K562 (cell line): ENCODE measurements around the gene TNKS2. TPM values are rescaled to one million over a fixed set of nuclear protein-coding genes. Genes with fewer than 3 reads are reported as not detected.
A peak's percentile ranks its signal among the peaks of the same experiment; 100 is the strongest.

Experiments
- ATF6 ChIP-seq: sonication (generic); formaldehyde crosslinking; IDR thresholded peaks from 2 replicates; pipeline ENCODE4 v1.4.0; 2020; ENCODE audit warnings: mild to moderate bottlenecking, missing genetic modification reagents
- CREM ChIP-seq: IDR thresholded peaks from 2 replicates; pipeline ENCODE4 v1.6.1; 2014; ENCODE audit warnings: antibody characterized with exemption, low read depth
- CSDE1 ChIP-seq, 2 experiments: fragments of 450-650 bp; IDR thresholded peaks; 2 replicates each; pipeline ENCODE4 v1.6.1; 2016; ENCODE audit warnings: mild to moderate bottlenecking in 1 of 2
- ETS2 ChIP-seq: IDR thresholded peaks from 2 replicates; pipeline ENCODE4 v1.6.1; 2016; ENCODE audit warnings: borderline replicate concordance, missing genetic modification characterization, mild to moderate bottlenecking, moderate library complexity, missing compliant biosample characterization; ENCODE audit not compliant: poor library complexity, severe bottlenecking
- ETV1 ChIP-seq: fragments of 450-650 bp; conservative IDR thresholded peaks from 2 replicates; pipeline ENCODE4 v1.6.1; 2016; ENCODE audit warnings: missing genetic modification characterization, control low read depth, low read depth, missing compliant biosample characterization
- HMGN3 ChIP-seq: IDR thresholded peaks from 2 replicates; pipeline ENCODE4 v1.6.1; 2011; ENCODE audit warnings: borderline replicate concordance, low read depth, mild to moderate bottlenecking, mixed read lengths, low read length; ENCODE audit not compliant: insufficient read length; ENCODE audit errors: extremely low read depth
- JUND ChIP-seq, 2 experiments: IDR thresholded peaks; 2 replicates in 1 of 2; 3 replicates in 1 of 2; pipeline ENCODE4 v1.6.1; 2011; ENCODE audit warnings: borderline replicate concordance in 2 of 2, low read depth in 2 of 2, low read length in 2 of 2, improper control_type of control experiment in 1 of 2, missing biosample characterization in 1 of 2, missing genetic modification characterization in 1 of 2, missing genetic modification reagents in 1 of 2
- KDM4B ChIP-seq, 2 experiments: fragments of 450-650 bp in 1 of 2; sonication (generic) in 1 of 2; IDR thresholded peaks; 2 replicates each; pipeline ENCODE4 v1.6.1; 2016 to 2017; ENCODE audit warnings: borderline replicate concordance in 2 of 2, antibody characterized with exemption in 1 of 2, low read depth in 1 of 2, mild to moderate bottlenecking in 1 of 2
- KLF10 ChIP-seq: fragments of 250-450 bp; sonication (Bioruptor Pico); IDR thresholded peaks from 2 replicates; pipeline ENCODE4 v1.6.1; 2021; ENCODE audit warnings: matching md5 sums
- KLF13 ChIP-seq: fragments of 450-650 bp; IDR thresholded peaks from 2 replicates; pipeline ENCODE4 v1.6.1; 2016; ENCODE audit warnings: missing genetic modification characterization, low read depth, mild to moderate bottlenecking, missing compliant biosample characterization, moderate library complexity, borderline replicate concordance
- NONO ChIP-seq, 2 experiments: fragments of 200-400 bp in 1 of 2; fragments of 450-650 bp in 1 of 2; formaldehyde crosslinking in 1 of 2; IDR thresholded peaks; 2 replicates each; pipeline ENCODE4 v1.6.1; 2017; ENCODE audit warnings: low read depth in 2 of 2, mild to moderate bottlenecking in 2 of 2, moderate library complexity in 2 of 2, low read length in 1 of 2
- PCBP1 ChIP-seq: fragments of 200-400 bp; formaldehyde crosslinking; IDR thresholded peaks from 2 replicates; pipeline ENCODE4 v1.6.1; 2018; ENCODE audit warnings: mild to moderate bottlenecking, low read depth, low read length; ENCODE audit not compliant: poor library complexity, severe bottlenecking
- POLR2A ChIP-seq: fragments of 450-650 bp; conservative IDR thresholded peaks from 2 replicates; pipeline ENCODE4 v1.6.1; 2016
- RBFOX2 ChIP-seq: fragments of 200-400 bp; formaldehyde crosslinking; IDR thresholded peaks from 2 replicates; pipeline ENCODE4 v1.6.1; 2017; ENCODE audit warnings: low read depth, mild to moderate bottlenecking, low read length, moderate library complexity
- SAFB2 ChIP-seq: fragments of 200-400 bp; formaldehyde crosslinking; IDR thresholded peaks from 2 replicates; pipeline ENCODE4 v1.6.1; 2018; ENCODE audit warnings: borderline replicate concordance, low read length, low read depth, moderate library complexity; ENCODE audit not compliant: severe bottlenecking
- SMARCA5 ChIP-seq: fragments of 450-650 bp; IDR thresholded peaks from 2 replicates; pipeline ENCODE4 v1.6.1; 2016
- TEAD4 ChIP-seq, 2 experiments: sonication (generic) in 1 of 2; formaldehyde crosslinking in 1 of 2; IDR thresholded peaks; 2 replicates each; pipeline versions ENCODE4 v1.6.1 to v1.8.0; 2012 to 2022; ENCODE audit warnings: borderline replicate concordance in 1 of 2, inconsistent platforms in 1 of 2, low read length in 1 of 2, mild to moderate bottlenecking in 1 of 2, missing genetic modification reagents in 1 of 2
- U2AF2 ChIP-seq: fragments of 200-400 bp; formaldehyde crosslinking; optimal IDR thresholded peaks from 2 replicates; pipeline ENCODE3; 2017; ENCODE audit warnings: low read depth, mild to moderate bottlenecking, low read length
- ZSCAN29 ChIP-seq: fragments of 450-650 bp; IDR thresholded peaks from 2 replicates; pipeline ENCODE4 v1.6.1; 2017
- polyA plus RNA-seq, 8 experiments: library from polyadenylated mRNA; depleted of rRNA in 4 of 8; stranded (reverse) in 5 of 8; unstranded in 3 of 8; fragments of >200 nt; fragmentation: Nextera tagmentation in 2 of 8; fragmentation: Illumina TruSeq in 1 of 8; extraction: Ambion mirVana in 2 of 8; extraction: Trizol in 1 of 8; gene quantifications; 2 replicates each; pipeline versions ENCODE4 v1.2.1 to v1.2.3, GENCODE V29; 2011 to 2014; ENCODE audit warnings: inconsistent platforms in 1 of 8, missing spikeins in 1 of 8
- total RNA-seq, 7 experiments: library from RNA; depleted of rRNA in 6 of 7; stranded (reverse); fragments of >200 nt in 6 of 7; fragmentation: Illumina TruSeq in 2 of 7; extraction: Trizol in 2 of 7; gene quantifications; 2 replicates each; pipeline versions ENCODE4 v1.2.1 to v1.2.3, GENCODE V29; 2011 to 2021; ENCODE audit warnings: low replicate concordance in 1 of 7
- TF ChIP-seq, protein P1 (sequence below): fragments of 450-650 bp; IDR thresholded peaks from 2 replicates; pipeline ENCODE4 v1.6.1; 2017; ENCODE audit warnings: antibody characterized with exemption, mild to moderate bottlenecking

Gene TNKS2
- total and polyA plus RNA-seq, 9 of the 15 experiments (the other 6 are each of a cell fraction or from before 2014, with no cell fraction given), result 3.5 to 19.8 (median 8.6) TPM

- TF ChIP-seq ETS2 (tag), result no peak
- TF ChIP-seq SMARCA5, result no peak
- no peak for TF ChIP-seq KLF13 (tag)
- TF ChIP-seq KLF10 (CRISPR knock-in tag), result no peak
- TF ChIP-seq ATF6 (CRISPR knock-in tag), result peak; percentile 90; the same call in 1 of the 2 replicates
- TF ChIP-seq PCBP1, result peak; percentile 48
- TF ChIP-seq CSDE1 (IDR thresholded peaks at IDR 0.05), result no peak
- TF ChIP-seq SAFB2, result no peak
- no peak for TF ChIP-seq U2AF2
- peak; percentile 67; the same call in 1 of the 2 replicates for TF ChIP-seq POLR2A
- TF ChIP-seq NONO (IDR thresholded peaks at IDR 0.05; ENCODE audit: low read depth in 2 of 2, low read length in 1 of 2), result 0 out of 4 replicates have a peak, but pooled peaks have one; percentile 49 to 50
- 0 out of 2 replicates have a peak, but pooled peaks have one; percentile 9 for TF ChIP-seq TEAD4 (IDR thresholded peaks at IDR 0.05; ENCODE audit: low read length)
- TF ChIP-seq TEAD4 (CRISPR knock-in tag; IDR thresholded peaks at IDR 0.05; ENCODE audit: borderline replicate concordance), result no peak
- peak; percentile 83 for TF ChIP-seq RBFOX2
- peak; percentile 15 for TF ChIP-seq HMGN3
- no peak for TF ChIP-seq ZSCAN29
- TF ChIP-seq ETV1 (tag), result no peak
- peak in 1 of 2 experiments; percentile 27; a peak in 1 of 4 replicates for TF ChIP-seq KDM4B (IDR thresholded peaks at IDR 0.05; ENCODE audit: borderline replicate concordance in 2 of 2, low read depth in 1 of 2)
- peak; percentile 45; the same call in 1 of the 2 replicates for TF ChIP-seq JUND (IDR thresholded peaks at IDR 0.05; ENCODE audit: borderline replicate concordance, low read depth, low read length)
- no peak for TF ChIP-seq JUND (tag; IDR thresholded peaks at IDR 0.05; ENCODE audit: borderline replicate concordance, low read depth, low read length)
- TF ChIP-seq, protein P1, sequence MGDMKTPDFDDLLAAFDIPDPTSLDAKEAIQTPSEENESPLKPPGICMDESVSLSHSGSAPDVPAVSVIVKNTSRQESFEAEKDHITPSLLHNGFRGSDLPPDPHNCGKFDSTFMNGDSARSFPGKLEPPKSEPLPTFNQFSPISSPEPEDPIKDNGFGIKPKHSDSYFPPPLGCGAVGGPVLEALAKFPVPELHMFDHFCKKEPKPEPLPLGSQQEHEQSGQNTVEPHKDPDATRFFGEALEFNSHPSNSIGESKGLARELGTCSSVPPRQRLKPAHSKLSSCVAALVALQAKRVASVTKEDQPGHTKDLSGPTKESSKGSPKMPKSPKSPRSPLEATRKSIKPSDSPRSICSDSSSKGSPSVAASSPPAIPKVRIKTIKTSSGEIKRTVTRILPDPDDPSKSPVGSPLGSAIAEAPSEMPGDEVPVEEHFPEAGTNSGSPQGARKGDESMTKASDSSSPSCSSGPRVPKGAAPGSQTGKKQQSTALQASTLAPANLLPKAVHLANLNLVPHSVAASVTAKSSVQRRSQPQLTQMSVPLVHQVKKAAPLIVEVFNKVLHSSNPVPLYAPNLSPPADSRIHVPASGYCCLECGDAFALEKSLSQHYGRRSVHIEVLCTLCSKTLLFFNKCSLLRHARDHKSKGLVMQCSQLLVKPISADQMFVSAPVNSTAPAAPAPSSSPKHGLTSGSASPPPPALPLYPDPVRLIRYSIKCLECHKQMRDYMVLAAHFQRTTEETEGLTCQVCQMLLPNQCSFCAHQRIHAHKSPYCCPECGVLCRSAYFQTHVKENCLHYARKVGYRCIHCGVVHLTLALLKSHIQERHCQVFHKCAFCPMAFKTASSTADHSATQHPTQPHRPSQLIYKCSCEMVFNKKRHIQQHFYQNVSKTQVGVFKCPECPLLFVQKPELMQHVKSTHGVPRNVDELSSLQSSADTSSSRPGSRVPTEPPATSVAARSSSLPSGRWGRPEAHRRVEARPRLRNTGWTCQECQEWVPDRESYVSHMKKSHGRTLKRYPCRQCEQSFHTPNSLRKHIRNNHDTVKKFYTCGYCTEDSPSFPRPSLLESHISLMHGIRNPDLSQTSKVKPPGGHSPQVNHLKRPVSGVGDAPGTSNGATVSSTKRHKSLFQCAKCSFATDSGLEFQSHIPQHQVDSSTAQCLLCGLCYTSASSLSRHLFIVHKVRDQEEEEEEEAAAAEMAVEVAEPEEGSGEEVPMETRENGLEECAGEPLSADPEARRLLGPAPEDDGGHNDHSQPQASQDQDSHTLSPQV, result peak; percentile 57; the same call in 1 of the 2 replicates
- peak; percentile 39; the same call in 1 of the 2 replicates for TF ChIP-seq CREM
These were observed 110.3 kb downstream of the TNKS2 start (continued) for GRCh38 chr10:91908337-91909116.
